ENCODE data around the gene ADAMTS1.

ADAMTS1 gene

DNA sequence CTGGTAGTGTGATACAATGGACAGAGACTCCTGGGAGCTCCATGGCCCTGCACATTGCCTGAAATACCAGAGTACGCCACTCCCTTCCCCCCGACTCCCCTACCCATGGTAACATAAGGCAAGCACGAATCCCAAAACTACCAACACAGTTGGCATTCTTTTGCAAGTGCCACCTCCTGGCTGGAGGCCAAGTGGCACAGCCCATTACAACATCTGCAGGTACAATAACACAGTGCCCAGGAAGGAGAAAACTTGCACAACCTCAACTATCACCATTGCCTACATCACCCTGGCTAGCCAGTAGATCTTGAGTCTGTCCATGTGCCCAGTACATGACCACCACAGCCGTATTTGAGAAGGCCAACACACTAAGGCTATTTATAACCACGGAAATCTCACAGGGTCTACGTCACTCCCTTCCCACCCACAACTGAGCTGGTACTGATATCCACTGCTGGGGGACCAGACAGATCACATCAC, 11.7 kb downstream of the ADAMTS1 start:
- peaks cover 18% of the 10 kb centered on the region for H3K4me1 ChIP-seq (ENCODE audit: insufficient read depth, poor library complexity, severe bottlenecking)
- no peak for DNase-seq (ENCODE audit: low spot score)
- H3K9me3 ChIP-seq (ENCODE audit: severe bottlenecking), result no peaks in the 10 kb centered on the region
- peaks cover 5% of the 10 kb centered on the region; the same call in 1 of the 2 replicates for H3K36me3 ChIP-seq (ENCODE audit: low read depth)
- TF ChIP-seq, protein P1, sequence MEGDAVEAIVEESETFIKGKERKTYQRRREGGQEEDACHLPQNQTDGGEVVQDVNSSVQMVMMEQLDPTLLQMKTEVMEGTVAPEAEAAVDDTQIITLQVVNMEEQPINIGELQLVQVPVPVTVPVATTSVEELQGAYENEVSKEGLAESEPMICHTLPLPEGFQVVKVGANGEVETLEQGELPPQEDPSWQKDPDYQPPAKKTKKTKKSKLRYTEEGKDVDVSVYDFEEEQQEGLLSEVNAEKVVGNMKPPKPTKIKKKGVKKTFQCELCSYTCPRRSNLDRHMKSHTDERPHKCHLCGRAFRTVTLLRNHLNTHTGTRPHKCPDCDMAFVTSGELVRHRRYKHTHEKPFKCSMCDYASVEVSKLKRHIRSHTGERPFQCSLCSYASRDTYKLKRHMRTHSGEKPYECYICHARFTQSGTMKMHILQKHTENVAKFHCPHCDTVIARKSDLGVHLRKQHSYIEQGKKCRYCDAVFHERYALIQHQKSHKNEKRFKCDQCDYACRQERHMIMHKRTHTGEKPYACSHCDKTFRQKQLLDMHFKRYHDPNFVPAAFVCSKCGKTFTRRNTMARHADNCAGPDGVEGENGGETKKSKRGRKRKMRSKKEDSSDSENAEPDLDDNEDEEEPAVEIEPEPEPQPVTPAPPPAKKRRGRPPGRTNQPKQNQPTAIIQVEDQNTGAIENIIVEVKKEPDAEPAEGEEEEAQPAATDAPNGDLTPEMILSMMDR (IDR thresholded peaks at IDR 0.05; ENCODE audit: poor library complexity, severe bottlenecking), result no peak
- H3K27ac ChIP-seq (ENCODE audit: poor library complexity, severe bottlenecking), result no peak overlapping the region
- no peaks in the 10 kb centered on the region for H3K27me3 ChIP-seq (ENCODE audit: insufficient read depth, poor library complexity, severe bottlenecking)
- no peak overlapping the region for H3K4me3 ChIP-seq (ENCODE audit: severe bottlenecking)
- no peak for ATAC-seq (ENCODE audit: low read depth)

DNA sequence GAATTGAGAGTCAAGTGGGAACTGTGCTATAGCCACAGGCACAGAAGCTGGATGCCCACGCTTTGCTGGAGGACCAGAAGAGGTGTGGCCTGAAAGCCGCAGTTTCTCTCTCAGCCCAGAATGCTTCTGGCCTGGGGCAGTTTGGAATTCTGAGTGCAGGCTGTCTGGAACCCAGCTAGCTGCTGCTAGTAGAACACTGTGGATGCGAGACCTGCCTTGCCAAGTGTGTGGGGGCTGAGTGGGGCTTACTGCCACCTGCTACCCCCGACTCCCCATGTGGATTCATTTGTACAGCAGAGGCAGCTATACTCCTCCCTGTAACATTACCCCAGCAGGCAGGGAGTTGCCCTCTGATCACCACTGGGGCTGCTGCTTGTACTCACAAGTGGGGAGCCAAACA, 12.2 kb downstream of the ADAMTS1 start:
- Histone ChIP-seq H3K27ac (ENCODE audit: poor library complexity, severe bottlenecking) (no peak overlapping the region), H3K27me3 (ENCODE audit: insufficient read depth, poor library complexity, severe bottlenecking) (no peaks in the 10 kb centered on the region), H3K9me3 (ENCODE audit: severe bottlenecking) (no peaks in the 10 kb centered on the region), H3K36me3 (ENCODE audit: low read depth) (peaks cover 5% of the 10 kb centered on the region; the same call in 1 of the 2 replicates), H3K4me3 (ENCODE audit: severe bottlenecking) (no peak overlapping the region), H3K4me1 (ENCODE audit: insufficient read depth, poor library complexity, severe bottlenecking) (peaks cover 18% of the 10 kb centered on the region)
- ATAC-seq (ENCODE audit: low read depth) (no peak), DNase-seq (ENCODE audit: low spot score) (no peak)
- TF ChIP-seq, protein P1 (IDR thresholded peaks at IDR 0.05; ENCODE audit: poor library complexity, severe bottlenecking), result no peak

DNA sequence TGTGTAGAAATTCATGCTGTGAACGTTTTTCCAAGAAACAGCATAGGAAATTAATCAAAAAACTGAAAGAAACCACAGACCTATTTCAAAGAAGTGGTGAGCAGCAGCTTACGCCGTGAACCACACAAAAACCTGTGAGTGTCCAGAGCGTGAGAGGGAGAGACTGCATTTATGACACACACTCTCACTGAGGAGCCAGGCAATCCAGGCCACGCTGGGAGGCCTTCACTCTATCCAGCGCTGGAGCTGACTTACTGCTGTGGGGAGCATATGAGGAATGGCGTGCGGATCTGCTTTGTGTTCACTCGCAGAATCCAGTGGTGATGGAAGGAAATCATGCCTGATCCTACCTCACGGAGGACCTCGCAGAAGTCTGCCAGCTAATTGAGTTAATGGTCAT, 12.7 kb downstream of the ADAMTS1 start:
- Histone ChIP-seq H3K4me3 (ENCODE audit: severe bottlenecking) (no peak overlapping the region), H3K4me1 (ENCODE audit: insufficient read depth, poor library complexity, severe bottlenecking) (peaks cover 22% of the 10 kb centered on the region), H3K36me3 (ENCODE audit: low read depth) (peaks cover 5% of the 10 kb centered on the region; the same call in 1 of the 2 replicates), H3K9me3 (ENCODE audit: severe bottlenecking) (no peaks in the 10 kb centered on the region), H3K27ac (ENCODE audit: poor library complexity, severe bottlenecking) (no peak overlapping the region), H3K27me3 (ENCODE audit: insufficient read depth, poor library complexity, severe bottlenecking) (no peaks in the 10 kb centered on the region)
- ATAC-seq (ENCODE audit: low read depth), result no peak
- TF ChIP-seq, protein P1 (IDR thresholded peaks at IDR 0.05; ENCODE audit: poor library complexity, severe bottlenecking), result no peak
- DNase-seq (ENCODE audit: low spot score), result no peak

DNA sequence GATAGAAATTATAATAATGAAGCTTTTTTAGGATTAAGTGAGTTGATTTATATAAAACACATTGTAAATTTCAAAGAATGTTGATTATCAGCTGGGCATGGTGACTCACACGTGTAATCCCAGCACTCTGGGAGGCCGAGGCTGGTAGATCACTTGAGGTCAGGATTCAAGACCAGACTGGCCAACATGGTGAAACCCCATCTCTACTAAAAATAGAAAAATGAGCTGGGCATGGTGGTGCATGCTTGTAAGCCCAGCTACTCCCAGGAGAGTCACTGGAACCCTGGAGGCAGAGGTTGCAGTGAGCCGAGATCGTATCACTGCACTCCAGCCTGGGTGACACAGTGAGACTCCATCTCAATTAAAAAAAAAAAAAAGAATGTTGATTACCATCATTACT, 18.4 kb downstream of the ADAMTS1 start:
- TF ChIP-seq, protein P1 (IDR thresholded peaks at IDR 0.05; ENCODE audit: poor library complexity, severe bottlenecking), result no peak

DNA sequence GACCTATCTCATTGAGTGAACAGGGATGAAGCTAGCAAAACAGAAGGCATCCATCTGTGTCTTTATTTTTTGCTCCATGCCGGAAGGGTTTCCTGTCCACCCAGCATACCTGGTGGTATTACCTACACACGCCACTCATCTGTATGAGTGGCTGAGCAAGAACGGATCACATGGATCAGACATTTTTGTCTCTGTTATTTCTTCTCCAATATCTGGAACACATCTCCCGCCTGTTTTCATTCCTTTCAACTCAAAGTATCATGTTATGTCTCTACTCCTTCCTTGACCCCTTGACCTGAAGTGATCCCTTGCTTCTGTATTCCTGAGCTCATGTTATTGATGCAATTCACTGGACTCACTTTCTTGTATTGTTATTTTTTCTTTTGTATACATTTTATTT, 24.7 kb downstream of the ADAMTS1 start:
- H3K27me3 ChIP-seq (ENCODE audit: insufficient read depth, poor library complexity, severe bottlenecking), result no peaks in the 10 kb centered on the region
- no peak for ATAC-seq (ENCODE audit: low read depth)
- DNase-seq (ENCODE audit: low spot score), result no peak
- H3K27ac ChIP-seq (ENCODE audit: poor library complexity, severe bottlenecking), result no peak overlapping the region
- H3K4me3 ChIP-seq (ENCODE audit: severe bottlenecking), result no peak overlapping the region
- H3K36me3 ChIP-seq (ENCODE audit: low read depth), result no peaks in the 10 kb centered on the region
- no peaks in the 10 kb centered on the region for H3K4me1 ChIP-seq (ENCODE audit: insufficient read depth, poor library complexity, severe bottlenecking)
- H3K9me3 ChIP-seq (ENCODE audit: severe bottlenecking), result no peaks in the 10 kb centered on the region
- TF ChIP-seq, protein P1 (IDR thresholded peaks at IDR 0.05; ENCODE audit: poor library complexity, severe bottlenecking), result no peak

More for the DNA sequence above, 18.4 kb downstream of the ADAMTS1 start:
- Histone ChIP-seq H3K9me3 (ENCODE audit: severe bottlenecking) (no peaks in the 10 kb centered on the region), H3K4me3 (ENCODE audit: severe bottlenecking) (no peak overlapping the region), H3K27me3 (ENCODE audit: insufficient read depth, poor library complexity, severe bottlenecking) (no peaks in the 10 kb centered on the region), H3K36me3 (ENCODE audit: low read depth) (no peaks in the 10 kb centered on the region), H3K27ac (ENCODE audit: poor library complexity, severe bottlenecking) (no peak overlapping the region), H3K4me1 (ENCODE audit: insufficient read depth, poor library complexity, severe bottlenecking) (peaks cover 13% of the 10 kb centered on the region)
- no peak for DNase-seq (ENCODE audit: low spot score)
- peak; percentile 49 for ATAC-seq (ENCODE audit: low read depth)
